Spinal cord (tissue), 10 donors: ENCODE data around the gene PHLDB2. TPM values are rescaled to one million over a fixed set of nuclear protein-coding genes. Genes with fewer than 3 reads are reported as not detected.

Experiments used
- DNase-seq, 6 donors: peaks; one replicate each; pipeline versions ENCODE4 v3.0.0 to v3.0.0-alpha.2; 2013 to 2015; ENCODE audit warnings: low spot score in 6 of 6, low read depth in 4 of 6
- H3K27ac ChIP-seq: one replicate; pipeline ENCODE4 v1.5.1; 2013; ENCODE audit warnings: low read depth, low read length, control low read depth
- H3K27me3 ChIP-seq: one replicate; pipeline ENCODE4 v1.6.1; 2013; ENCODE audit warnings: low read length; ENCODE audit not compliant: control insufficient read depth, insufficient read depth
- H3K36me3 ChIP-seq: one replicate; pipeline ENCODE4 v1.6.1; 2013; ENCODE audit warnings: low read length; ENCODE audit not compliant: control insufficient read depth, insufficient read depth
- H3K4me1 ChIP-seq: one replicate; pipeline ENCODE4 v1.6.1; 2013; ENCODE audit warnings: low read length; ENCODE audit not compliant: control insufficient read depth, insufficient read depth
- H3K4me3 ChIP-seq: one replicate; pipeline ENCODE4 v1.5.1; 2013; ENCODE audit warnings: low read depth, low read length, control low read depth
- H3K9me3 ChIP-seq: one replicate; pipeline ENCODE4 v1.6.1; 2013; ENCODE audit warnings: low read length; ENCODE audit not compliant: control insufficient read depth, insufficient read depth
- WGBS: methylation state at CpG from one replicate; pipeline ENCODE4 v1.1.5; 2013; ENCODE audit warnings: missing lambda C conversion rate; ENCODE audit not compliant: insufficient coverage; 5-methylcytosine and 5-hydroxymethylcytosine counted together
- polyA plus RNA-seq, 2 donors: library from polyadenylated mRNA; unstranded; fragments of 120-200 nt; gene quantifications; one replicate each; pipeline ENCODE4 v1.2.1, GENCODE V29; 2013; ENCODE audit not compliant: insufficient read length in 2 of 2
- total RNA-seq, 2 donors: library from RNA; depleted of rRNA in 1 of 2; stranded (reverse); fragments of 120-200 nt in 1 of 2; fragments of >200 nt in 1 of 2; gene quantifications; one replicate each; pipeline versions ENCODE4 v1.2.3 to v1.2.4, GENCODE V29; 2013 to 2014
- donor health status: healthy.

PHLDB2 gene
- total and polyA plus RNA-seq, 4 donors = 8.0 to 130 (median 31.0) TPM

GRCh38 chr3:112013058-112013783, 154.2 kb downstream of the PHLDB2 start:
- DNase-seq = peak in 5 of 6 donors; percentile 49 to 95 (median 75)
- Histone ChIP-seq H3K27ac (peak overlapping the region; percentile 26), H3K36me3 (peaks cover 17% of the 10 kb centered on the region), H3K4me3 (no peak overlapping the region), H3K27me3 (no peaks in the 10 kb centered on the region), H3K4me1 (peaks cover 10% of the 10 kb centered on the region), H3K9me3 (no peaks in the 10 kb centered on the region)
- WGBS = 50% methylated on average over 12 of the region's 19 CpGs

GRCh38 chr3:112013784-112014143, 154.7 kb downstream of the PHLDB2 start:
- H3K27ac ChIP-seq = no peak overlapping the region
- no peak overlapping the region for H3K4me3 ChIP-seq
- peak in 1 of 6 donors; percentile 7 for DNase-seq
- H3K36me3 ChIP-seq = peaks cover 16% of the 10 kb centered on the region
- 82% methylated on average over 4 of the region's 5 CpGs for WGBS
- H3K4me1 ChIP-seq = peaks cover 10% of the 10 kb centered on the region
- no peaks in the 10 kb centered on the region for H3K27me3 ChIP-seq
- no peaks in the 10 kb centered on the region for H3K9me3 ChIP-seq

- H3K4me3 ChIP-seq = no peak overlapping the region
- H3K27ac ChIP-seq = no peak overlapping the region
- H3K27me3 ChIP-seq = no peaks in the 10 kb centered on the region
- H3K36me3 ChIP-seq = peaks cover 4% of the 10 kb centered on the region
- DNase-seq = no peak
- H3K9me3 ChIP-seq = no peaks in the 10 kb centered on the region
- peaks cover 11% of the 10 kb centered on the region for H3K4me1 ChIP-seq
Measured at GRCh38 chr3:112017091-112017490, 158.0 kb downstream of the PHLDB2 start.

GRCh38 chr3:112018712-112019111, 159.6 kb downstream of the PHLDB2 start:
- no peaks in the 10 kb centered on the region for H3K27me3 ChIP-seq
- peaks cover 1% of the 10 kb centered on the region for H3K9me3 ChIP-seq
- H3K4me3 ChIP-seq = no peak overlapping the region
- 83% methylated on average over 1 of the region's 4 CpGs for WGBS
- no peak for DNase-seq
- no peak overlapping the region for H3K27ac ChIP-seq
- peaks cover 4% of the 10 kb centered on the region for H3K4me1 ChIP-seq
- H3K36me3 ChIP-seq = no peaks in the 10 kb centered on the region

- H3K4me3 ChIP-seq = no peak overlapping the region
- peaks cover 4% of the 10 kb centered on the region for H3K4me1 ChIP-seq
- no peaks in the 10 kb centered on the region for H3K36me3 ChIP-seq
- H3K27ac ChIP-seq = no peak overlapping the region
- peaks cover 1% of the 10 kb centered on the region for H3K9me3 ChIP-seq
- WGBS = no CpG with 5 or more reads among the region's 1 CpG
- H3K27me3 ChIP-seq = no peaks in the 10 kb centered on the region
- no peak for DNase-seq
Measured at GRCh38 chr3:112019716-112020115, 160.7 kb downstream of the PHLDB2 start.

- H3K27me3 ChIP-seq = no peaks in the 10 kb centered on the region
- no CpG with 5 or more reads among the region's 1 CpG for WGBS
- DNase-seq = peak in 2 of 6 donors; percentile 68 to 77
- peaks cover 4% of the 10 kb centered on the region for H3K4me1 ChIP-seq
- H3K4me3 ChIP-seq = no peak overlapping the region
- no peaks in the 10 kb centered on the region for H3K36me3 ChIP-seq
- no peak overlapping the region for H3K27ac ChIP-seq
- peaks cover 1% of the 10 kb centered on the region for H3K9me3 ChIP-seq
Measured at GRCh38 chr3:112020674-112021085, 161.6 kb downstream of the PHLDB2 start.

Other genes starting within 250 kb of the PHLDB2 start
- 10 to 100 TPM in 1 of 2 donors, 1 to 10 TPM in 1; 8.4 to 36.3 TPM for gene PLCXD2, start 184.6 kb upstream of the PHLDB2 start, total RNA-seq
- gene PLCXD2, start 184.6 kb upstream of the PHLDB2 start, polyA plus RNA-seq = 10 to 100 TPM; 17.1 to 24.5 TPM
- gene ABHD10, start 119.8 kb downstream of the PHLDB2 start, total RNA-seq = 10 to 100 TPM; 49.2 to 85.8 TPM
- 10 to 100 TPM; 53.5 to 64.4 TPM for gene ABHD10, start 119.8 kb downstream of the PHLDB2 start, polyA plus RNA-seq
- gene TAGLN3, start 139.7 kb downstream of the PHLDB2 start, total RNA-seq = 10 to 100 TPM; 52.6 to 85.5 TPM
- 100 to 1,000 TPM; 142 to 171 TPM for gene TAGLN3, start 139.7 kb downstream of the PHLDB2 start, polyA plus RNA-seq
- gene TMPRSS7, start 175.5 kb downstream of the PHLDB2 start, total RNA-seq = under 1 TPM; 0.55 to 0.69 TPM
- gene TMPRSS7, start 175.5 kb downstream of the PHLDB2 start, polyA plus RNA-seq = under 1 TPM; 0.30 to 0.46 TPM
- gene C3orf52, start 227.1 kb downstream of the PHLDB2 start, total RNA-seq = 1 to 10 TPM; 2.1 to 2.7 TPM
- 1 to 10 TPM; 1.1 to 1.4 TPM for gene C3orf52, start 227.1 kb downstream of the PHLDB2 start, polyA plus RNA-seq